GM12878 (cell line): ENCODE data around the gene ATP8B1. TPM values are rescaled to one million over a fixed set of nuclear protein-coding genes. Genes with fewer than 3 reads are reported as not detected.

Experiments
- BHLHE40 ChIP-seq, 2 experiments: fragments of 450-650 bp in 1 of 2; IDR thresholded peaks; 2 replicates each; pipeline ENCODE4 v1.6.1; 2011 to 2017; ENCODE audit warnings: low read depth in 2 of 2, borderline replicate concordance in 1 of 2, improper control_type of control experiment in 1 of 2, low read length in 1 of 2, mild to moderate bottlenecking in 1 of 2
- BRCA1 ChIP-seq: IDR thresholded peaks from 2 replicates; pipeline ENCODE4 v1.6.1; 2011; ENCODE audit warnings: low read depth, low read length, improper control_type of control experiment
- CBX3 ChIP-seq: fragments of 200-600 bp; sonication (generic); IDR thresholded peaks from 2 replicates; pipeline ENCODE4 v1.6.1; 2016; ENCODE audit warnings: low read depth, borderline replicate concordance
- NFIC ChIP-seq: IDR thresholded peaks from 2 replicates; pipeline ENCODE4 v1.6.1; 2012; ENCODE audit warnings: low read depth, mild to moderate bottlenecking, inconsistent platforms, low read length, moderate library complexity
- NKRF ChIP-seq: fragments of 450-650 bp; conservative IDR thresholded peaks from 2 replicates; pipeline ENCODE4 v1.6.1; 2017; ENCODE audit warnings: mild to moderate bottlenecking, moderate library complexity
- NR2F1 ChIP-seq: fragments of 450-650 bp; conservative IDR thresholded peaks from 2 replicates; pipeline ENCODE4 v1.6.1; 2017; ENCODE audit warnings: mild to moderate bottlenecking
- PBX3 ChIP-seq: IDR thresholded peaks from 2 replicates; pipeline ENCODE4 v1.6.1; 2011; ENCODE audit warnings: mild to moderate bottlenecking, low read depth, low read length, moderate library complexity; ENCODE audit not compliant: insufficient replicate concordance
- PKNOX1 ChIP-seq: fragments of 450-650 bp; IDR thresholded peaks from 2 replicates; pipeline ENCODE4 v1.6.1; 2016; ENCODE audit warnings: mild to moderate bottlenecking
- RBBP5 ChIP-seq: fragments of 200-600 bp; sonication (generic); conservative IDR thresholded peaks from 2 replicates; pipeline ENCODE4 v1.6.1; 2016
- RELB ChIP-seq: fragments of 450-650 bp; IDR thresholded peaks from 2 replicates; pipeline ENCODE4 v1.6.1; 2017; ENCODE audit warnings: low read depth, mild to moderate bottlenecking, moderate library complexity
- RUNX3 ChIP-seq: IDR thresholded peaks from 2 replicates; pipeline ENCODE4 v1.6.1; 2012; ENCODE audit warnings: low read length, inconsistent platforms
- ZNF384 ChIP-seq: IDR thresholded peaks from 2 replicates; pipeline ENCODE4 v1.6.1; 2012; ENCODE audit warnings: low read depth, mild to moderate bottlenecking, low read length, improper control_type of control experiment, borderline replicate concordance
- polyA plus RNA-seq, 11 experiments: library from polyadenylated mRNA; depleted of rRNA in 4 of 11; unstranded in 6 of 11; stranded (reverse) in 5 of 11; fragments of >200 nt; fragmentation: Nextera tagmentation in 4 of 11; fragmentation: Illumina TruSeq in 1 of 11; extraction: Ambion mirVana in 4 of 11; extraction: Trizol in 1 of 11; gene quantifications; 1 replicate in 1 of 11; 2 replicates in 10 of 11; pipeline versions ENCODE4 v1.2.1 to v1.2.3, GENCODE V29; 2011 to 2016; ENCODE audit warnings: inconsistent platforms in 2 of 11, missing spikeins in 2 of 11, low read depth in 1 of 11
- total RNA-seq, 4 experiments: library from RNA; depleted of rRNA in 3 of 4; stranded (reverse); fragments of >200 nt in 3 of 4; fragmentation: Illumina TruSeq in 1 of 4; extraction: Trizol in 1 of 4; gene quantifications; 2 replicates each; pipeline versions ENCODE4 v1.2.1 to v1.2.3, GENCODE V29; 2013 to 2021

ATP8B1 gene
- total and polyA plus RNA-seq, 10 of the 15 experiments (the other 5 are each of a cell fraction or from before 2014, with no cell fraction given) = 0.03 to 0.37 (median 0.11) TPM

- TF ChIP-seq NKRF (no peak), PBX3 (no peak), RUNX3 (peak; percentile 30; the same call in 1 of the 2 replicates), ZNF384 (0 out of 2 replicates have a peak, but pooled peaks have one; percentile 37), NR2F1 (peak; percentile 67; the same call in 1 of the 2 replicates), BHLHE40 (IDR thresholded peaks at IDR 0.05; ENCODE audit: borderline replicate concordance in 1 of 2, low read depth in 2 of 2, low read length in 1 of 2) (0 out of 4 replicates have a peak, but pooled peaks of 1 of the 2 experiments have one; percentile 32), PKNOX1 (no peak), CBX3 (no peak), RELB (0 out of 2 replicates have a peak, but pooled peaks have one; percentile 8), BRCA1 (no peak), NFIC (peak; percentile 54; the same call in 1 of the 2 replicates), RBBP5 (no peak)
Measured at GRCh38 chr18:57630754-57631595, 172.1 kb downstream of the ATP8B1 start (continued).
